WTC11 (cell line): Measurements from ENCODE around the gene HAUS5. TPM values are rescaled to one million over a fixed set of nuclear protein-coding genes. Genes with fewer than 3 reads are reported as not detected.

ENCODE experiments used
- ATAC-seq: fragments of 200-7000 bp; cut with Tn5 transposase; 2 replicates; pipeline ENCODE4 v1.10.0; 2021; ENCODE audit warnings: mild to moderate bottlenecking, moderate library complexity
- CTCF ChIA-PET: fragments of 300-600 bp; sonication (Branson Sonifier 250); formaldehyde crosslinking; loops from one replicate; lab custom pipeline; 2021; ENCODE audit warnings: antibody characterized with exemption; lab: Charles Lee
- POLR2A ChIA-PET: fragments of 350-600 bp; sonication (Branson Sonifier 250); formaldehyde crosslinking; loops from one replicate; lab custom pipeline; 2021; ENCODE audit warnings: antibody characterized with exemption; lab: Charles Lee
- DNase-seq: peaks from one replicate; pipeline ENCODE4 v3.0.0; 2021; ENCODE audit warnings: low spot score
- H3K27ac Mint-ChIP-seq: 2 replicates; pipeline ENCODE4 v1.8.0; 2021; ENCODE audit warnings: mixed read lengths
- H3K27me3 Mint-ChIP-seq: 2 replicates; pipeline ENCODE4 v1.8.0; 2021; ENCODE audit warnings: low read depth, mild to moderate bottlenecking, moderate library complexity, mixed read lengths
- H3K36me3 Mint-ChIP-seq: 2 replicates; pipeline ENCODE4 v1.8.0; 2021; ENCODE audit warnings: mixed read lengths
- H3K4me1 Mint-ChIP-seq: 2 replicates; pipeline ENCODE4 v1.8.0; 2022; ENCODE audit warnings: mixed read lengths
- H3K4me3 Mint-ChIP-seq: 2 replicates; pipeline ENCODE4 v1.8.0; 2021; ENCODE audit warnings: mild to moderate bottlenecking, moderate library complexity, mixed read lengths
- H3K9me3 Mint-ChIP-seq: 2 replicates; pipeline ENCODE4 v1.8.0; 2021; ENCODE audit warnings: mixed read lengths
- CBFB ChIP-seq: sonication (generic); formaldehyde crosslinking; IDR thresholded peaks from 2 replicates; pipeline ENCODE4 v1.8.1; 2022; ENCODE audit warnings: mild to moderate bottlenecking, low read depth, missing genetic modification reagents
- ESRRA ChIP-seq: sonication (generic); formaldehyde crosslinking; IDR thresholded peaks from 2 replicates; pipeline ENCODE4 v1.8.1; 2022; ENCODE audit warnings: mild to moderate bottlenecking, missing genetic modification reagents, borderline replicate concordance
- FOXK1 ChIP-seq: sonication (generic); formaldehyde crosslinking; IDR thresholded peaks from 2 replicates; pipeline ENCODE4 v1.8.0; 2022; ENCODE audit warnings: mild to moderate bottlenecking, moderate library complexity, missing genetic modification reagents
- FOXP1 ChIP-seq: sonication (generic); formaldehyde crosslinking; IDR thresholded peaks from 2 replicates; pipeline ENCODE4 v1.8.0; 2022; ENCODE audit warnings: missing genetic modification reagents, mild to moderate bottlenecking, moderate library complexity, borderline replicate concordance
- GABPB1 ChIP-seq: sonication (generic); formaldehyde crosslinking; IDR thresholded peaks from 2 replicates; pipeline ENCODE4 v1.8.1; 2023; ENCODE audit warnings: mild to moderate bottlenecking, missing genetic modification reagents
- GRHL2 ChIP-seq: fragments of 250-450 bp; sonication (Bioruptor Pico); IDR thresholded peaks from 2 replicates; pipeline ENCODE4 v1.8.0; 2022; ENCODE audit warnings: mild to moderate bottlenecking, moderate library complexity; ENCODE audit not compliant: insufficient replicate concordance, severe bottlenecking
- JUN ChIP-seq: sonication (generic); formaldehyde crosslinking; IDR thresholded peaks from 2 replicates; pipeline ENCODE4 v1.8.0; 2023; ENCODE audit warnings: mild to moderate bottlenecking, missing genetic modification reagents
- MYBL2 ChIP-seq: sonication (generic); formaldehyde crosslinking; IDR thresholded peaks from 2 replicates; pipeline ENCODE4 v1.8.1; 2023; ENCODE audit warnings: mild to moderate bottlenecking, moderate library complexity, missing genetic modification reagents
- NFE2L1 ChIP-seq: sonication (generic); formaldehyde crosslinking; IDR thresholded peaks from 2 replicates; pipeline ENCODE4 v1.8.1; 2023; ENCODE audit warnings: missing genetic modification reagents
- NFYB ChIP-seq: sonication (generic); formaldehyde crosslinking; conservative IDR thresholded peaks from 2 replicates; pipeline ENCODE4 v1.8.0; 2022; ENCODE audit warnings: low read depth, missing genetic modification reagents
- NR2C2 ChIP-seq: sonication (generic); formaldehyde crosslinking; IDR thresholded peaks from 2 replicates; pipeline ENCODE4 v1.8.0; 2022; ENCODE audit warnings: mild to moderate bottlenecking, missing genetic modification reagents
- NR3C1 ChIP-seq: sonication (generic); formaldehyde crosslinking; conservative IDR thresholded peaks from 2 replicates; pipeline ENCODE4 v1.8.1; 2023; ENCODE audit warnings: low read depth, mild to moderate bottlenecking, missing genetic modification reagents
- RELA ChIP-seq: sonication (generic); formaldehyde crosslinking; IDR thresholded peaks from 2 replicates; pipeline ENCODE4 v1.8.1; 2022; ENCODE audit warnings: missing genetic modification reagents, mild to moderate bottlenecking, borderline replicate concordance
- SMAD3 ChIP-seq: sonication (generic); formaldehyde crosslinking; IDR thresholded peaks from 2 replicates; pipeline ENCODE4 v1.8.0; 2022; ENCODE audit warnings: missing genetic modification reagents, mild to moderate bottlenecking, borderline replicate concordance
- SP1 ChIP-seq: sonication (generic); formaldehyde crosslinking; conservative IDR thresholded peaks from 2 replicates; pipeline ENCODE4 v1.8.1; 2022; ENCODE audit warnings: missing genetic modification reagents
- TP53 ChIP-seq: sonication (generic); formaldehyde crosslinking; IDR thresholded peaks from 2 replicates; pipeline ENCODE4 v1.8.1; 2023; ENCODE audit warnings: mild to moderate bottlenecking, missing genetic modification reagents
- ZNF263 ChIP-seq: sonication (generic); formaldehyde crosslinking; IDR thresholded peaks from 2 replicates; pipeline ENCODE4 v1.8.1; 2022; ENCODE audit warnings: low read depth, mild to moderate bottlenecking, moderate library complexity, missing genetic modification reagents
- ZNF396 ChIP-seq: fragments of 250-450 bp; sonication (Bioruptor Pico); IDR thresholded peaks from 2 replicates; pipeline ENCODE4 v1.8.0; 2021; ENCODE audit warnings: mild to moderate bottlenecking, moderate library complexity, borderline replicate concordance
- total RNA-seq: library from RNA; stranded (reverse); gene quantifications from 3 replicates; pipeline ENCODE4 v1.2.3, GENCODE V29; 2021
- TF ChIP-seq, protein P1 (sequence below): sonication (generic); formaldehyde crosslinking; IDR thresholded peaks from 2 replicates; pipeline ENCODE4 v1.8.1; 2022; ENCODE audit warnings: low read depth, missing genetic modification reagents, borderline replicate concordance
- TF ChIP-seq, protein P2 (sequence below): sonication (generic); formaldehyde crosslinking; conservative IDR thresholded peaks from 2 replicates; pipeline ENCODE4 v1.8.1; 2023; ENCODE audit warnings: mild to moderate bottlenecking, low read depth, missing genetic modification reagents, moderate library complexity
- TF ChIP-seq, protein P3 (sequence below): sonication (generic); formaldehyde crosslinking; IDR thresholded peaks from 2 replicates; pipeline ENCODE4 v1.8.0; 2022; ENCODE audit warnings: mild to moderate bottlenecking, missing genetic modification reagents
- TF ChIP-seq, protein P4 (sequence below): sonication (generic); formaldehyde crosslinking; IDR thresholded peaks from 2 replicates; pipeline ENCODE4 v1.8.1; 2022; ENCODE audit warnings: mild to moderate bottlenecking, moderate library complexity, missing genetic modification reagents
- TF ChIP-seq, protein P5 (sequence below): sonication (generic); formaldehyde crosslinking; IDR thresholded peaks from 2 replicates; pipeline ENCODE4 v1.8.1; 2022; ENCODE audit warnings: low read depth, mild to moderate bottlenecking, moderate library complexity, missing genetic modification reagents, borderline replicate concordance

The HAUS5 gene
- total RNA-seq, 1 experiment from 2014 or later = 25.4 TPM

DNA sequence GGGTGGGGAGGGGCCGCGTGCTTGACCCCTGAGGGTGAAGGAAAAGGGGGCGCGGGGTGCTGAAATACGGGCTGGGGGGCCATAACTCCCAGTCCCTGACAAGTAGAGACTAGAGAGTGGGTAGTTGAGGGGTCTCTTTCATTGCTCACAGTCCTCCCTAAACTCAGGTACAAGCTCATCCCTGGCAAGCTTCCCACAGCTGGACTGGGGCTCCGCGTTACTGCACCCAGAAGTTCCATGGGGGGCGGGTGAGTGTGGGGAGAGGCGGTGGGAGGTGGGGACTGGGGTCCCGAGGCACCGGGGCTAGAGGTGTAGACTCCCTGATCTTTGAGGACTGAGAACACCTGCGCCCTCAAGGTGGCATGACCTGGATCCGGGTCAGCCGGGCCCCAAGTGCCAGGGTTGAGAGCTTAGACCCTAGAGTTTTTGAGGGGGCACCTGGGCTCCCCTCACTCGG is 30.3 kb downstream of the HAUS5 start:
- H3K4me1 Mint-ChIP-seq = peaks cover 34% of the 10 kb centered on the region
- peaks cover 17% of the 10 kb centered on the region for H3K27me3 Mint-ChIP-seq
- ATAC-seq (no peak), DNase-seq (no peak)
- no peaks in the 10 kb centered on the region for H3K9me3 Mint-ChIP-seq
- H3K27ac Mint-ChIP-seq = no peak overlapping the region
- CTCF ChIA-PET = interaction anchor here (0.6 to 2.8 kb wide), 5 partner anchors 50 to 148 kb away, joined by 3 to 19 read pairs (median 5); no protein-coding TSS in a partner anchor
- TF ChIP-seq, protein P1, sequence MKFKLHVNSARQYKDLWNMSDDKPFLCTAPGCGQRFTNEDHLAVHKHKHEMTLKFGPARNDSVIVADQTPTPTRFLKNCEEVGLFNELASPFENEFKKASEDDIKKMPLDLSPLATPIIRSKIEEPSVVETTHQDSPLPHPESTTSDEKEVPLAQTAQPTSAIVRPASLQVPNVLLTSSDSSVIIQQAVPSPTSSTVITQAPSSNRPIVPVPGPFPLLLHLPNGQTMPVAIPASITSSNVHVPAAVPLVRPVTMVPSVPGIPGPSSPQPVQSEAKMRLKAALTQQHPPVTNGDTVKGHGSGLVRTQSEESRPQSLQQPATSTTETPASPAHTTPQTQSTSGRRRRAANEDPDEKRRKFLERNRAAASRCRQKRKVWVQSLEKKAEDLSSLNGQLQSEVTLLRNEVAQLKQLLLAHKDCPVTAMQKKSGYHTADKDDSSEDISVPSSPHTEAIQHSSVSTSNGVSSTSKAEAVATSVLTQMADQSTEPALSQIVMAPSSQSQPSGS (CRISPR knock-in tag) = no peak
- TF ChIP-seq ZNF263 (0 out of 2 replicates have a peak, but pooled peaks have one; percentile 43), TP53 (CRISPR knock-in tag) (no peak)
- peak overlapping the region; percentile 84 for H3K4me3 Mint-ChIP-seq
- peaks cover 3% of the 10 kb centered on the region; the same call in 1 of the 2 replicates for H3K36me3 Mint-ChIP-seq
- POLR2A ChIA-PET = interaction anchor here (0.6 to 3.3 kb wide), 3 partner anchors 19 to 194 kb away, joined by 3 to 14 read pairs (median 6); no protein-coding TSS in a partner anchor

DNA sequence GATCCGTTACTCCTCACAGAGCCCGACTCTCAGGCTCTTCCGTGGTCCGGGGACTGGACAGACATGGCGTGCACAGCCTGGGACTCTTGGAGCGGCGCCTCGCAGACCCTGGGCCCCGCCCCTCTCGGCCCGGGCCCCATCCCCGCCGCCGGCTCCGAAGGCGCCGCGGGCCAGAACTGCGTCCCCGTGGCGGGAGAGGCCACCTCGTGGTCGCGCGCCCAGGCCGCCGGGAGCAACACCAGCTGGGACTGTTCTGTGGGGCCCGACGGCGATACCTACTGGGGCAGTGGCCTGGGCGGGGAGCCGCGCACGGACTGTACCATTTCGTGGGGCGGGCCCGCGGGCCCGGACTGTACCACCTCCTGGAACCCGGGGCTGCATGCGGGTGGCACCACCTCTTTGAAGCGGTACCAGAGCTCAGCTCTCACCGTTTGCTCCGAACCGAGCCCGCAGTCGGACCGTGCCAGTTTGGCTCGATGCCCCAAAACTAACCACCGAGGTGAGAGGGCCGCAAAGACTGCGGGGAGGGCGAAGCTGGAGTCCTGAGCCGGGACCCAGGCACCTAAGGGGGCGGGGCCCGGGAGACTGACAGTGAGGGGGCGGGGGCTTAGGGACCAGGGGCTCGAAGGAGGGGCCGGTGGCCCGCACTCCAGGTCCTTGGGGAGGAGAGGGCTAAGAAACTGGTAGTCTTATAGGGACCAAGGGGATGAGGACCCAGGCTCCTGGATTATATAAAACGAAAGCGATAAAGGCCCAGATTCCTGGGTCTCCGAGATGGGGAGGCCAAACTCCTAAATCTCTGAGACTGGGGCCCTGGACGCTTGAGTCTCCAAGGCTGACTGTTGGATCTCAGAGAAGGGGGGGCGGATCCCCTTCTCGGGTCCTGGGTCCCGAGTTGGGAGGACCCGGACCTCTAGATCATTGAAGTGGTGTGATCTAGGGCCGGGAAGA is 31.0 kb downstream of the HAUS5 start:
- ChIA-PET CTCF (interaction anchor here (0.6 to 3.1 kb wide), 12 partner anchors 25 to 577 kb away, joined by 3 to 19 read pairs (median 5); no protein-coding TSS in a partner anchor), POLR2A (interaction anchor here (0.5 to 3.3 kb wide), 9 partner anchors 19 to 195 kb away, joined by 3 to 14 read pairs (median 4); partner anchors contain the start of genes PSENEN and U2AF1L4)
- Mint-ChIP-seq H3K9me3 (no peaks in the 10 kb centered on the region), H3K27ac (peak overlapping the region; percentile 93), H3K4me3 (peak overlapping the region; percentile 84), H3K4me1 (peaks cover 34% of the 10 kb centered on the region), H3K36me3 (no peaks in the 10 kb centered on the region), H3K27me3 (peaks cover 17% of the 10 kb centered on the region)
- DNase-seq = peak; percentile 90
- ATAC-seq = peak; percentile 29
- TF ChIP-seq SMAD3 (CRISPR knock-in tag) (no peak), NR3C1 (no peak), MYBL2 (CRISPR knock-in tag) (peak; percentile 28; the same call in 1 of the 2 replicates), JUN (CRISPR knock-in tag) (no peak), FOXK1 (CRISPR knock-in tag) (peak; percentile 56; the same call in 1 of the 2 replicates), RELA (CRISPR knock-in tag) (peak; percentile 70; the same call in 1 of the 2 replicates), NR2C2 (CRISPR knock-in tag) (no peak), ZNF396 (no peak), TP53 (CRISPR knock-in tag) (no peak), CBFB (CRISPR knock-in tag) (no peak), GRHL2 (no peak), FOXP1 (CRISPR knock-in tag) (peak; percentile 72; the same call in 1 of the 2 replicates), NFYB (CRISPR knock-in tag) (0 out of 2 replicates have a peak, but pooled peaks have one; percentile 30), SP1 (peak; percentile 79), NFE2L1 (CRISPR knock-in tag) (0 out of 2 replicates have a peak, but pooled peaks have one; percentile 51), ESRRA (CRISPR knock-in tag) (peak; percentile 61; the same call in 1 of the 2 replicates), GABPB1 (CRISPR knock-in tag) (peak; percentile 59; the same call in 1 of the 2 replicates)
- TF ChIP-seq, protein P2, sequence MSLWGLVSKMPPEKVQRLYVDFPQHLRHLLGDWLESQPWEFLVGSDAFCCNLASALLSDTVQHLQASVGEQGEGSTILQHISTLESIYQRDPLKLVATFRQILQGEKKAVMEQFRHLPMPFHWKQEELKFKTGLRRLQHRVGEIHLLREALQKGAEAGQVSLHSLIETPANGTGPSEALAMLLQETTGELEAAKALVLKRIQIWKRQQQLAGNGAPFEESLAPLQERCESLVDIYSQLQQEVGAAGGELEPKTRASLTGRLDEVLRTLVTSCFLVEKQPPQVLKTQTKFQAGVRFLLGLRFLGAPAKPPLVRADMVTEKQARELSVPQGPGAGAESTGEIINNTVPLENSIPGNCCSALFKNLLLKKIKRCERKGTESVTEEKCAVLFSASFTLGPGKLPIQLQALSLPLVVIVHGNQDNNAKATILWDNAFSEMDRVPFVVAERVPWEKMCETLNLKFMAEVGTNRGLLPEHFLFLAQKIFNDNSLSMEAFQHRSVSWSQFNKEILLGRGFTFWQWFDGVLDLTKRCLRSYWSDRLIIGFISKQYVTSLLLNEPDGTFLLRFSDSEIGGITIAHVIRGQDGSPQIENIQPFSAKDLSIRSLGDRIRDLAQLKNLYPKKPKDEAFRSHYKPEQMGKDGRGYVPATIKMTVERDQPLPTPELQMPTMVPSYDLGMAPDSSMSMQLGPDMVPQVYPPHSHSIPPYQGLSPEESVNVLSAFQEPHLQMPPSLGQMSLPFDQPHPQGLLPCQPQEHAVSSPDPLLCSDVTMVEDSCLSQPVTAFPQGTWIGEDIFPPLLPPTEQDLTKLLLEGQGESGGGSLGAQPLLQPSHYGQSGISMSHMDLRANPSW (CRISPR knock-in tag) = no peak
- TF ChIP-seq, protein P3, sequence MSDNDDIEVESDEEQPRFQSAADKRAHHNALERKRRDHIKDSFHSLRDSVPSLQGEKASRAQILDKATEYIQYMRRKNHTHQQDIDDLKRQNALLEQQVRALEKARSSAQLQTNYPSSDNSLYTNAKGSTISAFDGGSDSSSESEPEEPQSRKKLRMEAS (CRISPR knock-in tag) = peak; percentile 41; the same call in 1 of the 2 replicates
- TF ChIP-seq, protein P4, sequence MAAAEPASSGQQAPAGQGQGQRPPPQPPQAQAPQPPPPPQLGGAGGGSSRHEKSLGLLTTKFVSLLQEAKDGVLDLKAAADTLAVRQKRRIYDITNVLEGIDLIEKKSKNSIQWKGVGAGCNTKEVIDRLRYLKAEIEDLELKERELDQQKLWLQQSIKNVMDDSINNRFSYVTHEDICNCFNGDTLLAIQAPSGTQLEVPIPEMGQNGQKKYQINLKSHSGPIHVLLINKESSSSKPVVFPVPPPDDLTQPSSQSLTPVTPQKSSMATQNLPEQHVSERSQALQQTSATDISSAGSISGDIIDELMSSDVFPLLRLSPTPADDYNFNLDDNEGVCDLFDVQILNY (CRISPR knock-in tag) = 0 out of 2 replicates have a peak, but pooled peaks have one; percentile 69
- TF ChIP-seq, protein P5, sequence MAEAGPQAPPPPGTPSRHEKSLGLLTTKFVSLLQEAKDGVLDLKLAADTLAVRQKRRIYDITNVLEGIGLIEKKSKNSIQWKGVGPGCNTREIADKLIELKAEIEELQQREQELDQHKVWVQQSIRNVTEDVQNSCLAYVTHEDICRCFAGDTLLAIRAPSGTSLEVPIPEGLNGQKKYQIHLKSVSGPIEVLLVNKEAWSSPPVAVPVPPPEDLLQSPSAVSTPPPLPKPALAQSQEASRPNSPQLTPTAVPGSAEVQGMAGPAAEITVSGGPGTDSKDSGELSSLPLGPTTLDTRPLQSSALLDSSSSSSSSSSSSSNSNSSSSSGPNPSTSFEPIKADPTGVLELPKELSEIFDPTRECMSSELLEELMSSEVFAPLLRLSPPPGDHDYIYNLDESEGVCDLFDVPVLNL = peak; percentile 29; the same call in 1 of the 2 replicates
